Activated T-cell treated with anti-CD3 and anti-CD28 coated beads for 24 hours (primary cell): Measurements from ENCODE around the gene FGF22.
"Not testable (repeated sequence)": the region's sequence is repeated elsewhere in the genome, so short reads cannot be mapped to it uniquely, and the experiment has no call there.

ENCODE experiments used
- DNase-seq: peaks from one replicate; pipeline ENCODE4 v3.0.0-alpha.2; 2020; ENCODE audit warnings: low read depth

Gene FGF22

GRCh38 chr19:639253-640160 is at the start of gene FGF22:
TSS of gene FGF22 (plus strand) at chr19:639879. CDS start at chr19:639926, 47 bp downstream.
- peak; percentile 90 for DNase-seq

- DNase-seq: no peak
These were observed 49.3 kb upstream of the FGF22 start for GRCh38 chr19:590396-590745.

- no peak for DNase-seq
These were observed 49.0 kb upstream of the FGF22 start for GRCh38 chr19:590750-591098.

- no peak for DNase-seq
These were observed 48.4 kb upstream of the FGF22 start for GRCh38 chr19:591099-591958.

GRCh38 chr19:592101-592500 is 47.6 kb upstream of the FGF22 start:
- DNase-seq: no peak

GRCh38 chr19:593055-593454 is 46.6 kb upstream of the FGF22 start:
- DNase-seq: no peak

- DNase-seq: no peak
These were observed 46.2 kb upstream of the FGF22 start for GRCh38 chr19:593505-593904.

GRCh38 chr19:594265-594870 is 45.3 kb upstream of the FGF22 start:
- DNase-seq: no peak

GRCh38 chr19:595326-596262 is 44.1 kb upstream of the FGF22 start:
- no peak for DNase-seq

- no peak for DNase-seq
These were observed 43.4 kb upstream of the FGF22 start for GRCh38 chr19:596263-596655.

- no peak for DNase-seq
These were observed 42.0 kb upstream of the FGF22 start for GRCh38 chr19:597406-598315.

GRCh38 chr19:601310-601709 is 38.4 kb upstream of the FGF22 start:
- no peak for DNase-seq

- DNase-seq: no peak
These were observed 37.9 kb upstream of the FGF22 start for GRCh38 chr19:601790-602189.

GRCh38 chr19:602391-603301 is 37.0 kb upstream of the FGF22 start:
- no peak for DNase-seq

- DNase-seq: not testable (repeated sequence)
These were observed 36.4 kb upstream of the FGF22 start for GRCh38 chr19:603302-603639.

- not testable (repeated sequence) for DNase-seq
These were observed 35.9 kb upstream of the FGF22 start for GRCh38 chr19:603779-604178.

GRCh38 chr19:604355-604754 is 35.3 kb upstream of the FGF22 start:
- DNase-seq: no peak

- DNase-seq: not testable (repeated sequence)
These were observed 34.4 kb upstream of the FGF22 start for GRCh38 chr19:605061-605971.
